Measurements from ENCODE around the gene PPAN. TPM values are rescaled to one million over a fixed set of nuclear protein-coding genes. Genes with fewer than 3 reads are reported as not detected.

PPAN gene
- total RNA-seq, 1 donor from 2014 or later, result 39.6 TPM

DNA sequence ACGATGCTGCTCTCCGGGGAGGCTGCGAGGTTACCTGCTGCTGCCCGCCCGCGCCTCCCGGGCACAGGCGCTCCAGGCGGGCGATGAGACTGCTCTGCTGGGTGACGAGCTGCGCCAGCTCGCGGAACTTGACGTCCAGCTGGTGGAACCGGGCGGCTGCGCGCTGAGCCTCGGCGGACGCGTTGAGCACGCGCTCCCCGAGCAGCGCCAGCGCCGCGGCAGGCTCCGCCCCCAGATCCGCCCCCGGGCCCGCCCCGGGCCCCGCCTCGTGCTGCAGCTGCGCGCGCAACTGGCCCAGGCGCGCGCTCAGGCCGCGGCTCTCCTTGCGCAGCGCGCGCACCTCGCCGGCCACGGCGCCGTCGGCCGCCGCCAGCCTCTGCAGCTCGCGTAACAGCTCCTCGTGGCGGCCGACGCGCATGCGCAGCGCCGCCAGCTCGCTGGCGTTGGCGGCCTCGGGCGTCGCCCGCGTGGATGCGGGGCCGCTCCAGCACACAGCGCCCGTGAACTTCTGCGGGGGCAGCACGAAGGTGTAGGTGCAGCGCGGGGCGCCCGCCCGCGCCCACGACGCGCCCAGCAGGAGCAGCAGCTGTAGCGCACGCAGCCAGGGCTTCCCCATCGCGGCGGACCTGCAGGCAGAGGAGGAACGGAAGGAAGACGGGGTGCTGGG is 10.1 kb upstream of the PPAN start:
- Mint-ChIP-seq H3K36me3 (ENCODE audit: low read depth, unreplicated experiment) (peaks cover 14% of the 10 kb centered on the region), H3K4me1 (ENCODE audit: unreplicated experiment) (no peaks in the 10 kb centered on the region), H3K27ac (ENCODE audit: unreplicated experiment) (no peak overlapping the region), H3K4me3 (ENCODE audit: unreplicated experiment) (no peak overlapping the region), H3K27me3 (ENCODE audit: unreplicated experiment) (peaks cover 8% of the 10 kb centered on the region), H3K9me3 (ENCODE audit: unreplicated experiment) (no peaks in the 10 kb centered on the region)
- peak; percentile 90 for DNase-seq (ENCODE audit: low spot score)
- TF ChIP-seq, protein P1, sequence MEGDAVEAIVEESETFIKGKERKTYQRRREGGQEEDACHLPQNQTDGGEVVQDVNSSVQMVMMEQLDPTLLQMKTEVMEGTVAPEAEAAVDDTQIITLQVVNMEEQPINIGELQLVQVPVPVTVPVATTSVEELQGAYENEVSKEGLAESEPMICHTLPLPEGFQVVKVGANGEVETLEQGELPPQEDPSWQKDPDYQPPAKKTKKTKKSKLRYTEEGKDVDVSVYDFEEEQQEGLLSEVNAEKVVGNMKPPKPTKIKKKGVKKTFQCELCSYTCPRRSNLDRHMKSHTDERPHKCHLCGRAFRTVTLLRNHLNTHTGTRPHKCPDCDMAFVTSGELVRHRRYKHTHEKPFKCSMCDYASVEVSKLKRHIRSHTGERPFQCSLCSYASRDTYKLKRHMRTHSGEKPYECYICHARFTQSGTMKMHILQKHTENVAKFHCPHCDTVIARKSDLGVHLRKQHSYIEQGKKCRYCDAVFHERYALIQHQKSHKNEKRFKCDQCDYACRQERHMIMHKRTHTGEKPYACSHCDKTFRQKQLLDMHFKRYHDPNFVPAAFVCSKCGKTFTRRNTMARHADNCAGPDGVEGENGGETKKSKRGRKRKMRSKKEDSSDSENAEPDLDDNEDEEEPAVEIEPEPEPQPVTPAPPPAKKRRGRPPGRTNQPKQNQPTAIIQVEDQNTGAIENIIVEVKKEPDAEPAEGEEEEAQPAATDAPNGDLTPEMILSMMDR (IDR thresholded peaks at IDR 0.05; ENCODE audit: unreplicated experiment), result no peak

DNA sequence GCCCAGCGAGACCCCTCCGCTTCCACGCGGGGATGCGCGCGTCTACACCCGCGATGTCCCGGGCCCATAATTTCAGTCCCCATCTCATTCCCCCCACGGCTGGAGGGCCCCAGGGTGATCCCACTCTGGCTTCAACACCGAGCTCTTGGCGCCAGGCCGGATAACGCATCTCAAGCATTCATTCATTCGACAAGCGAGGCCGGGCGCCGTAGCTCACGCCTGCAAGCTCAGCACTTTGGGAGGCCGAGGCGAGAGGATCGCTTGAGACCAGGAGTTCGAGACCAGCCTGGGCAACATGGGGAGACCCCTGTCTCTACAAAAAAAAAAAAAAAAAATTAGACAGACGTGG is 9.6 kb upstream of the PPAN start:
- peaks cover 8% of the 10 kb centered on the region for H3K27me3 Mint-ChIP-seq (ENCODE audit: unreplicated experiment)
- DNase-seq (ENCODE audit: low spot score), result no peak
- peaks cover 14% of the 10 kb centered on the region for H3K36me3 Mint-ChIP-seq (ENCODE audit: low read depth, unreplicated experiment)
- H3K9me3 Mint-ChIP-seq (ENCODE audit: unreplicated experiment), result no peaks in the 10 kb centered on the region
- TF ChIP-seq, protein P1 (IDR thresholded peaks at IDR 0.05; ENCODE audit: unreplicated experiment), result no peak
- H3K4me1 Mint-ChIP-seq (ENCODE audit: unreplicated experiment), result no peaks in the 10 kb centered on the region
- no peak overlapping the region for H3K4me3 Mint-ChIP-seq (ENCODE audit: unreplicated experiment)
- no peak overlapping the region for H3K27ac Mint-ChIP-seq (ENCODE audit: unreplicated experiment)

GRCh38 chr19:10100163-10100785 is 5.9 kb upstream of the PPAN start:
- TF ChIP-seq, protein P1 (IDR thresholded peaks at IDR 0.05; ENCODE audit: unreplicated experiment), result no peak
- Mint-ChIP-seq H3K4me3 (ENCODE audit: unreplicated experiment) (no peak overlapping the region), H3K27me3 (ENCODE audit: unreplicated experiment) (peaks cover 6% of the 10 kb centered on the region), H3K4me1 (ENCODE audit: unreplicated experiment) (peaks cover 5% of the 10 kb centered on the region), H3K27ac (ENCODE audit: unreplicated experiment) (no peak overlapping the region), H3K36me3 (ENCODE audit: low read depth, unreplicated experiment) (peaks cover 4% of the 10 kb centered on the region), H3K9me3 (ENCODE audit: unreplicated experiment) (no peaks in the 10 kb centered on the region)
- no peak for DNase-seq (ENCODE audit: low spot score)

DNA sequence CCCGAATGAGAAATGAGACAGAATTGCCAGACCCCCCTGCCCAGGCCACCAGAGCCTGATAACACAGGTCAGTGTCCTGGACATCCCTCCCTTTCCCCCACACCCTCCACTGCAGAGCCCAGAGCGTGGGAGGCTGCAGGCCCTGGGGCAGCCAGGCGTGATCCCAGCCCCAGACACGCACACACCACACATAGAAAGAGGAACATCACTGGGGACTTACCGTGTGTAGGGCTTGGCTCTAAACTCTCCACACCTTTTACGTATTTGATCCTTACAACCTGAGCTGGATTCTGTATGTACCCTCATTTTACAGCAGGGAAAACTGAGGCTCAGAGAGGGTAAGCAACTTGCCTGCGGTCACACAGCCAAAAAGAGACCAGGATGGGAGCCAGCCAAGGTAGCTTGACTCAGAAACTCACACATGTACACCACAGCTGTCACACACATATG is 3.4 kb upstream of the PPAN start:
- Mint-ChIP-seq H3K4me1 (ENCODE audit: unreplicated experiment) (peaks cover 14% of the 10 kb centered on the region), H3K36me3 (ENCODE audit: low read depth, unreplicated experiment) (peaks cover 7% of the 10 kb centered on the region), H3K4me3 (ENCODE audit: unreplicated experiment) (no peak overlapping the region), H3K27me3 (ENCODE audit: unreplicated experiment) (peaks cover 11% of the 10 kb centered on the region), H3K9me3 (ENCODE audit: unreplicated experiment) (no peaks in the 10 kb centered on the region), H3K27ac (ENCODE audit: unreplicated experiment) (no peak overlapping the region)
- TF ChIP-seq, protein P1 (IDR thresholded peaks at IDR 0.05; ENCODE audit: unreplicated experiment), result no peak
- DNase-seq (ENCODE audit: low spot score), result no peak

DNA sequence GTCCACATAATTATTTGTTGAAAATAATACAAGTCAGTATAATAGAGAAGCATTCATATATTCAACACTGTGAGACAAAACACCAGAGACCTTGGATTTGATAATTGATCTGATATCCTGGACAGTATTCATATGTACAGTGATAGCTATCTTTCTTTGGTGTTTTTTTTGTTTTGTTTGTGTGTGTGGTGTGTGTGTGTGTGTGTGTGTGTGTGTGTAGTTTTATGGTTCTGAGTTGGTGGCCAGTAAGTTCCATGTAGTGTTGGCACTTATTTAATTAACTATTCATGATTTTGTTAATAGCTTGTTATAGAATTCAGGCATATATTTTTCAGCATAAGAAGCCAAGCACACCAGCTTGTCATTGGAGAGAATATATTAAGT is 2.0 kb upstream of the PPAN start:
- TF ChIP-seq, protein P1 (IDR thresholded peaks at IDR 0.05; ENCODE audit: unreplicated experiment), result no peak
- peaks cover 9% of the 10 kb centered on the region for H3K27me3 Mint-ChIP-seq (ENCODE audit: unreplicated experiment)
- H3K4me1 Mint-ChIP-seq (ENCODE audit: unreplicated experiment), result peaks cover 14% of the 10 kb centered on the region
- peaks cover 7% of the 10 kb centered on the region for H3K36me3 Mint-ChIP-seq (ENCODE audit: low read depth, unreplicated experiment)
- DNase-seq (ENCODE audit: low spot score), result no peak
- no peaks in the 10 kb centered on the region for H3K9me3 Mint-ChIP-seq (ENCODE audit: unreplicated experiment)
- H3K27ac Mint-ChIP-seq (ENCODE audit: unreplicated experiment), result no peak overlapping the region
- H3K4me3 Mint-ChIP-seq (ENCODE audit: unreplicated experiment), result no peak overlapping the region

Measured in endothelial cell (in vitro differentiated cells).